GM12873 (cell line): ENCODE measurements around the gene AK4.

ENCODE experiments used
- CTCF ChIP-seq: IDR thresholded peaks from 2 replicates; pipeline ENCODE4 v1.5.1; 2012; ENCODE audit warnings: low read depth, mild to moderate bottlenecking, moderate library complexity, low read length, control low read depth; ENCODE audit not compliant: insufficient read depth; ENCODE audit errors: missing control alignments

Gene AK4

GRCh38 chr1:65260851-65261473, 113.0 kb downstream of the AK4 start:
- no peak for TF ChIP-seq CTCF

- TF ChIP-seq CTCF = no peak
Measured at GRCh38 chr1:65263286-65263685, 115.3 kb downstream of the AK4 start.

GRCh38 chr1:65264197-65264929, 116.4 kb downstream of the AK4 start:
- no peak for TF ChIP-seq CTCF

GRCh38 chr1:65265296-65265650, 117.3 kb downstream of the AK4 start:
- no peak for TF ChIP-seq CTCF

GRCh38 chr1:65265651-65266351, 117.8 kb downstream of the AK4 start:
- peak; percentile 17 for TF ChIP-seq CTCF

GRCh38 chr1:65266476-65266875, 118.5 kb downstream of the AK4 start:
- no peak for TF ChIP-seq CTCF

- no peak for TF ChIP-seq CTCF
Measured at GRCh38 chr1:65267271-65267670, 119.3 kb downstream of the AK4 start.
